ENCODE results near the gene WBP4. TPM values are rescaled to one million over a fixed set of nuclear protein-coding genes. Genes with fewer than 3 reads are reported as not detected.
"Not testable (repeated sequence)": the region's sequence is repeated elsewhere in the genome, so short reads cannot be mapped to it uniquely, and the experiment has no call there.

The WBP4 gene
- total RNA-seq, 1 experiment from 2014 or later, result 11.4 TPM

DNA sequence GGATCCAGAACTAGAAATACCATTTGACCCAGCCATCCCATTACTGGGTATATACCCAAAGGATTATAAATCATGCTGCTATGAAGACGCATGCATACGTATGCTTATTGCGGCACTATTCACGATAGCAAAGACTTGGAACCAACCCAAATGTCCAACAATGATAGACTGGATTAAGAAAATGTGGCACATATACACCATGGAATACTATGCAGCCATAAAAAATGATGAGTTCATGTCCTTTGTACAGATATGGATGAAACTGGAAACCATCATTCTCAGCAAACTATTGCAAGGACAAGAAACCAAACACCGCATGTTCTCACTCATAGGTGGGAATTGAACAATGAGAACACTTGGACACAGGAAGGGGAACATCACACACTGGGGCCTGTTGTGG is 24.8 kb upstream of the WBP4 start:
- DNase-seq (ENCODE audit: low read depth, low spot score); in situ Hi-C loops (cut with HindIII; ENCODE audit: low pct_unique_long_range_greater_than_20kb, low sequenced_read_pairs): not testable (repeated sequence)

DNA sequence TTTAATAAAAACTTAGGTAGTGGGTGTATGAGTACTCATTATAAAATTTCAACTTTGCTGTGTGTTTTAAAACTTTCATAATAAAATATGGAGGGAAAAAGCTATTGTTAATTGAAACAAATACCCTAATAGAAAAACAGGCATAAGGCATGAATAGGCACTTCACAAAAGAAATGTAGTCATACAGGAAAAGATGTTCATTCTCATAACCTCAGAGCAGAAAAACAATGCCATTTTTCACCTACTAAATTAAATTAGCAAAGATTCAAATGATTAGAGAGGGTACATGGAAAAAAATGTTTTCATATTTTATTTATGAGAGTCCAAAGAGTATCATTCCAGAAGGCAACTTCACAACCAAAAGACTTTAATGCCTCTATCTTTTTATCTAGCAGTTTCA is 21.6 kb upstream of the WBP4 start:
- in situ Hi-C loops (cut with HindIII; ENCODE audit: low pct_unique_long_range_greater_than_20kb, low sequenced_read_pairs), result no loop called here
- DNase-seq (ENCODE audit: low read depth, low spot score), result no peak

DNA sequence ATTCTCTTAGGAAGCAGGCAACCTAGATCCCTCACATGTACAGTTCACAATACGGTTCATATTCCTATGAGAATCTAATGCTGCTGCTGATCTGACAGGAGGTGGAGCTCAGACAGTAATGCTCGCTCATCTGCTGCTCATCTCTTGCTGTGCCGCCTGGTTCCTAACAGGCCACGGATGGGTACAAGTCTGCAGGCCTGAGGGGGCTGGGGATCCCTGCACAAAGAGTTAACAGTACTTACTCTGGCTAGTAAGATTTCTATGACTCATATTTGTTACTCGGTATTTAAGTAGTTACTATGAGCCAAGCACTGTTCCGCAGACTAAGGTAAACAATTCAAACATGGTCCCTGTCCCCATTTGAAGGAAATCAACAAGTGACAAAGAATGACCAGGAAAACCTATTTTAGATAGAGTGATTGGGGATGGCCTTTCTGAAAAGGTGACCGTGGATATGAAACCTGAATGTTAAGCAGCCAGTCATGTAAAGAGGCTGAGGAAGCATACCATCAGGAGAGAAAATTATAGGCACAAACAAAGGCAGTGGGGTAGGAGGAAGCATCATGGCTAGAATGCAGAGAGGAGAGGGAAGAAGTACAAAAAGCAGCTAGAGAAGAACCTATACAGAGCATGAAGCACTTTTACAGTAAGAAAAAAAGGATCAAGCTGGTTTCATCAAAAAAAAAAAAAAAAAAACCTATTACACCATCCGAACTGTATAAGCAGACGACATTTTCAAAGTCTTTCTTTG is 20.6 kb upstream of the WBP4 start:
- DNase-seq (ENCODE audit: low read depth, low spot score), result no peak
- in situ Hi-C loops (cut with HindIII; ENCODE audit: low pct_unique_long_range_greater_than_20kb, low sequenced_read_pairs), result no loop called here

DNA sequence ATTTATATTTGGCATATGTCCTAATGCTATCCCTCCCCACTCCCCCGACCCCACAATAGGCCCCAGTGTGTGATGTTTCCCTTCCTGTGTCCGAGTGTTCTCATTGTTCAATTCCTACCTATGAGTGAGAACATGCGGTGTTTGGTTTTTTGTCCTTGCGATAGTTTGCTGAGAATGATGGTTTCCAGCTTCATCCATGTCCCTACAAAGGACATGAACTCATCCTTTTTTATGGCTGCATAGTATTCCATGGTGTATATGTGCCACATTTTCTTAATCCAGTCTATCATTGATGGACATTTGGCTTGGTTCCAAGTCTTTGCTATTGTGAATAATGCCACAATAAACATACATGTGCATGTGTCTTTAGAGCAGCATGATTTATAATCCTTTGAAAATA is 18.9 kb upstream of the WBP4 start:
- in situ Hi-C loops (cut with HindIII; ENCODE audit: low pct_unique_long_range_greater_than_20kb, low sequenced_read_pairs); DNase-seq (ENCODE audit: low read depth, low spot score): not testable (repeated sequence)

DNA sequence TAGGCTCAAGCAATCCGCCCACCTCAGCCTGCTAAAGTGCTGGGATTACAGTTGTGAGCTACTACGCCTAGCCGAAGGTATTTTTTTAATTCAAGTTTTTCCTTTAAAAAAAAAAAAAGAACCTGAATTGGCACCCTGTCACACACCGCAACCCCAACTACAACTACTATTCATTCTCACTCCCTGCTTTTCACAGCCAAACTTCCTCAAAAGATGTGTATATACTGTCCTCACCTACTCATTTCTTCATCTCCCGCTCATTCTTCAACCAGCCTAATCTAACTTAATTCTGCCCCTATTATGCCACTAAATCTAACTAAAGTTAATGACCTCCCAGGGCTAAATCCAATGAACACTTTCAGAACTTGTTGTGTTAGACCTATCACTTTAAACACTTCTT is 12.7 kb upstream of the WBP4 start:
- DNase-seq (ENCODE audit: low read depth, low spot score), result no peak
- in situ Hi-C loops (cut with HindIII; ENCODE audit: low pct_unique_long_range_greater_than_20kb, low sequenced_read_pairs), result no loop called here

DNA sequence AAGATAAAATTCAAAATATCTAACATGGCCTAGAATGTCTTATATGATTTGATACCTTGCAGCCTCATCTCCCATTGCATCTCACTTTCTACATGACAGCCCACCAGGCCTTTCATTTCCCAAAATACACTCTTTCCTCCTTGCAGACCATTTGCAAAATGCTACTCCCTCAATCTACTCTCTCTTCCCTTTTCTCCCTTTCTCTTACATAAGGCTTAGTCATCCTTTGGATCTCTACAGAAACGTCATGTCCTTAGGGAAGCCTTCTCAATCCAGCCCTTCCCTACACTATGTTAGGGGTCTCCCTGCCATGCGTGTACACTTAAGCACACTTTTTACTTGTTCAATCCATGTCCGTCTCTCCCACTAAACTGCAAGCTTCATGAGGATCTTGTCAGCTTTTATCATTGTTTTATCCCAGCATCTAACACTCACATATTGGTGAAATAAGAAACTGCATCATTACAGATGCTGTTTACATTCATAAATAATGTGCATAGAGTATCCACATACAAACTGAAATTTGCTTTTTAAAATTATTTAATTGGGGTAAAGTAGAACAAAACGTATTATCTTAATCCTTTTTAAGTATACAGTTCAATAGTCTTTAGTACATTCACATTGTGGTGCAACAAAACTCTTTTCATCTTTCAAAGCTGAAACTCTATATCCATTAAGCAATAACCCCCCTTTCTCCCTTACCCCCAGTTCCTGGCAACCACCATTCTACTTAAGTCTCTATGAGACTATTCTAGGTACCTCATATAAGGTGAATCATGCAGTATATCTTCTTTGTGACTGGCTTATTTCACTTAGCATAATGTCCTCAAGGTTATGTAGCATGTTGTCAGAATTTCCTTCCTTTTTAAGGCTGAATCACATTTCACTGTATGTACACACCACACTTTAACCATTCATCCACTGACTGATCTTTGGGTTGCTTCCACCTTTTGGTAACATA is 11.5 kb upstream of the WBP4 start:
- in situ Hi-C loops (cut with HindIII; ENCODE audit: low pct_unique_long_range_greater_than_20kb, low sequenced_read_pairs), result no loop called here

DNA sequence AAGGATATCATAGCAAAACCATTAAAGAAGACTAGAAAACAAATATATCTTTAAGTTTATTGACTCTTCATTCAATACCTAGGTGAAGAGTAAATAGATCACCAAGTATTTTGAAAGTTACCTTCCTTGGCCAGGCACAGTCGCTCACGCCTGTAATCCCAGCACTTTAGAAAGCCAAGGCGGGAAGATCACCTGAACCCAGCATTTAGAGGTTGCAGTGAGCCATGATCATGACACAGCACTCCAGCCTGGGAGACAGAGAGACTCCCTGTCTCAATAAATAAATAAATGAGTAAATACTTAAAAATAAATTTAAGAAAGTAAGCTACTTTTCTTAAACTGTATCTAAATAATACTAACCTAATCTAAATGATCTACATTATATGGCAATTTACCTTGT is 8.9 kb upstream of the WBP4 start:
- in situ Hi-C loops (cut with HindIII; ENCODE audit: low pct_unique_long_range_greater_than_20kb, low sequenced_read_pairs), result no loop called here
- DNase-seq (ENCODE audit: low read depth, low spot score), result no peak

More for the DNA sequence above, 11.5 kb upstream of the WBP4 start:
- DNase-seq (ENCODE audit: low read depth, low spot score), result no peak

DNA sequence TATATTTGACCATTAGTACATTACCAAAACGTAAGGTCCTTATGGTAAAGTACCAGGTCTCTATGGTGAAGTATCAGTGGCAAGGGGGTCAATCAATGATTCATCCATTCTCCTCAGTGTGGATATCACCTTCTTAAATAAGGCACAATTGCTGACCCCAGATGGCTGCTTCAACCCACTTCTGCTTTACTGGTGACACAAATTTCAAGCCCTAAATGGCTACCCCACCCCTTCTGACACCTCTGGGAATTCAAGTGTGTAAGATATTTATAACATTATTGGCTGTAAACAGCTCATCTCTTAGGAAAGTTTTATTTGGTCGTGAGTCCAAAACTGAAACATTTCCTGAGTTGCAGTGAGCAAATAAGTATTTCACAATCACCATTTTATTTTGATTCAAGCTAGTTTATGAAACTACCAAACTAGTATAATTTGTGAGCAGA is 7.9 kb upstream of the WBP4 start:
- no peak for DNase-seq (ENCODE audit: low read depth, low spot score)
- in situ Hi-C loops (cut with HindIII; ENCODE audit: low pct_unique_long_range_greater_than_20kb, low sequenced_read_pairs), result no loop called here

DNA sequence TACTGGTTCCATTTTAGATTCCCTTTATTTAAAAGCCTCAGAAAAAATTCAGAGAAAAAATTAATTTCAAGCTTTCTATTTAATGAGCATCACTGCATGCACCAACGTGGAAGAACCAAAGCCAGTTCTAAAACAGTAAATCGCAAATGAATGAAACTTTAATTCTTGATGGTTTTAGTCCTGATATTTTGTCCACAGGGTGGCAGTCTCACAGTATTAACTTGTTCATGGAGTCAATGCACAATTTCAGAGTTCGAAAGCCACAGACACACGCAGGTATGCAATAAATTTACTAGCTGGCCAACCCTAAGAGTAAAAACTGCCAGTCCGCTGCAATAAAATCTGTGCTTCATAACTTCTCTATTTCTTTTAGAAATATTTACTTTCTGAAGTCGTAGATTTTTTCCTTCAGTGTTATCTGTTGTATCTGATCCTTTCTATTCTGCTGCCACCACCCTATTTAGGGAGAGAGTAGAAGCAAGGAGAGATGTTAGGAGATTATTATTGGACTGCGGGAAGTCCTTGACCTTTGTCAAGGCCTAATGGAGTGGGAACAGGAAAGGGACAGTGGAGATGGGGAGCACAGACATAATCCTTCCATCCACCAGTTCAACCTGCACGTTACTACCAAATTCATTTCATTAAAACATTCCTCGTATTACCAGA is 7.0 kb upstream of the WBP4 start:
- DNase-seq (ENCODE audit: low read depth, low spot score), result peak; percentile 75
- in situ Hi-C loops (cut with HindIII; ENCODE audit: low pct_unique_long_range_greater_than_20kb, low sequenced_read_pairs), result no loop called here

DNA sequence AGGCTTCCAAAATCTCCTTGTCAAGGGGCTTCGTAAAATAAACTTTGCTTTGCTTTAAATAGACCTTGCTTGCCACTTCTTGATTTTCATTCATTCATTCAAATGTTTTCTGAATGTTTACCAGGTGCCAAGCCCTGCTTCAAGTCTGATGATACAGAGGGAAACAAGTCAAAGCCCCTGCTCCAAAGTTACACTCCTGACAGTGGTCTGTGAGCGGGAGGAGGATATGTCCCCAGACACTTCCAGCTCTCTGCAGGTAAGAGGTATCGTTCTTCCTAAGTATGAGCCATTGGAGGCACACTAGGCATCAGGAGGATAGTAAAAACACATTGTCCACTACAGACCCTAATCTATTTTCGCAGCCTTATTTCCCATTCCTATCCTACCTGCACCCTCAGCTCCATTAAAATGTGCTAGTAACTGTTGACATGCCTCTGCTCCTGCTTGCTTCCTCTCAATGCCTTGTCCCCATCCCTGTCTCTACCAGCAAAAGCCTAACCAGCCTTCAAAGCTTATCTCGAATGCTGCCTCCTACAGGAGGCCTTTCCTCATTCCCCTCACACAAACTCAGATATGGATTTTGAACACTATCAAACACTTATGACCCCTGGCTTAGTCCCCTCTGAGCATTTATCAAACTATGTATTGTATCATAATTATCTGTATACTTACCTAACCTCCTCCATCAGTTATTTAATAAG is 6.2 kb upstream of the WBP4 start:
- in situ Hi-C loops (cut with HindIII; ENCODE audit: low pct_unique_long_range_greater_than_20kb, low sequenced_read_pairs), result no loop called here
- DNase-seq (ENCODE audit: low read depth, low spot score), result peak; percentile 62

DNA sequence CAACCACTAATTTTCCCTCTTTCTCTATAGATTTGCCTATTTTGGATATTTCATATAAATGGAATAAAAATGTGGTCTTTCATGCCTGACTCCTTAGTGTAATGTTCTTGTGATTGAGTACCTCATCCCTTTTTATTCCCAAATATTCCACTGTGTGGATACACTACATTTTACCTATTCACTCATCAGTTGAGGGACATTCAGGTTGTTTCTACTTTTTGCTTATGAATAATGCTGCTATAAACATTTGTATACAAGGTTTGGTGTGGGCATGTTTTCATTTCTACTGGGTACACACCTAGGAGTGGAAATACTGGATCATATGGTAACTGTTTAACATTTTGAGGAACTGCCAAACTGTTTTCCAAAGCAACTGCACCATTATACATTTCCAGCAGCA is 5.1 kb upstream of the WBP4 start:
- in situ Hi-C loops (cut with HindIII; ENCODE audit: low pct_unique_long_range_greater_than_20kb, low sequenced_read_pairs), result no loop called here
- no peak for DNase-seq (ENCODE audit: low read depth, low spot score)

DNA sequence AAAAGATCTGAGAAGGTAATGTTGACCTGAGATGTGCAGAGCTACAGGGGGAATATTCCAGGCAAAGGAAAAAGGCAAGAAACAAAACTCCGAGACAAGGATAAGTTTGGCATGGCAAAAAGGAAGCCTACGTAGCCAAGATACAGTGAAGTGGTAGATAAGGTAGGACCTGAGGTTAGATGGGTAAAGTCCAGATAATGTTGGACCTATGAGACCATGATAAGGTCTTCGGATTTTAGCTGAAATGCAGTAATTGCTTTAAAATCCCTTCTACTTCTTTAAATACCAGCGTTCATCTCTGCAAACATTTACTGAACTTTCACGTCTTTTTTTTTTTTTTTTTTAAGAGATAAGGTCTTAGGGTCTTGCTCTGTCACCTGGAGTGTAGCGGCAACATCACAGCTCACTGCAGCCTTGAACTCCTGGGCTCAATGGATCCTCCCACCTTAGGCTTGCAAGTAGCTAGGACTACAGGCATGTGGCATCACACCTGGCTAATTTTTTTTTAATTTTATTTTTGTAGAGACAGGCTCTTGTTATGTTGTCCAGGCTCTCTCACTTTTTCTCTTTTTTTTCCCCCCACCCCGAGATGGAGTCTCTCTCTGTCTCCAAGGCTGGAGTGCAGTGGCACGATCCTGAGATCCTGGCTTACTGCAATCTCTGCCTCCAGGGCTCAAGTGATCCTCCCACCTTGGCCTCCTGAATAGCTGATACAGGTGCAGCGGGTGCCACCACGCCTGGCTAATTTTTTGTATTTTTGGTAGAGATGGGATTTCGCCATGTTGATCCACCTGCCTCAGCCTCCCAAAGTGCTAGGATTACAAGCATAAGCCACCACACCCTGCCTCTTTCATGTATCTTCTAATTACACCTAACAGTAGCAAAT is 4.2 kb upstream of the WBP4 start:
- in situ Hi-C loops (cut with HindIII; ENCODE audit: low pct_unique_long_range_greater_than_20kb, low sequenced_read_pairs), result no loop called here
- no peak for DNase-seq (ENCODE audit: low read depth, low spot score)

DNA sequence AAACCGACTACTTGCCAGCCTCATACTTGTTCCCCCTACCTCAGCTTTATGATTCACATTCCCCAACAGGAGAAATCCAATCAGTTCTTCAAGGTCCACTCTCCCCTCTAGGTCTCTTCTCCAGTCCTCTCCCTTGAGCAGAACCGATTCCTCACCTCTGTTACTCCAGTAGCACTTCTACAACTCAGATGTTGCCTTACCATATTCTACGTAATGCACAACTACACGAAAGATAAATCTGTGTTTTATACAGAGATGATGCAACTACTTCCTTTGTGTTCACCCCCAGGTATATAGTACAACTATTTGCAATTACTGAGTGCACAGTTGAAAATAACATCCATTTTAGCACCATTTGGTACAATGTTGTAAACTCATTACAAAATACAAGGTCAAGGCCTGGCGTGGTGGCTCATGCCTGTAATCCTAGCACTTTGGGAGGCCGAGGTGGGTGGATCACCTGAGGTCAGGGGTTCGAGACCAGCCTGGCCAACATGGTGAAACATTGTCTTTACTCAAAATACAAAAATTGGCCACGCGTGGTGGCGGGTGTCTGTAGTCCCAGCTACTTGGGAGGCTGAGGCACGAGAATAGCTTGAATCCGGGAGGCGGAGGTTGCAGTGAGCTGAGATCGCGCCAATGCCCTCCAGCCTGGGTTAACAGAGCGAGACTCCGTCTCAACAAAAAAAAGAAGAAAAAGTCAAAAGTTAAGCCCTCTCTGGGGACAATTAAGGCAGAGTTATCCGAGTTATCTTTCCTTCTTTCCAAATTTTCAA is 2.8 kb upstream of the WBP4 start:
- no peak for DNase-seq (ENCODE audit: low read depth, low spot score)
- in situ Hi-C loops (cut with HindIII; ENCODE audit: low pct_unique_long_range_greater_than_20kb, low sequenced_read_pairs), result no loop called here

DNA sequence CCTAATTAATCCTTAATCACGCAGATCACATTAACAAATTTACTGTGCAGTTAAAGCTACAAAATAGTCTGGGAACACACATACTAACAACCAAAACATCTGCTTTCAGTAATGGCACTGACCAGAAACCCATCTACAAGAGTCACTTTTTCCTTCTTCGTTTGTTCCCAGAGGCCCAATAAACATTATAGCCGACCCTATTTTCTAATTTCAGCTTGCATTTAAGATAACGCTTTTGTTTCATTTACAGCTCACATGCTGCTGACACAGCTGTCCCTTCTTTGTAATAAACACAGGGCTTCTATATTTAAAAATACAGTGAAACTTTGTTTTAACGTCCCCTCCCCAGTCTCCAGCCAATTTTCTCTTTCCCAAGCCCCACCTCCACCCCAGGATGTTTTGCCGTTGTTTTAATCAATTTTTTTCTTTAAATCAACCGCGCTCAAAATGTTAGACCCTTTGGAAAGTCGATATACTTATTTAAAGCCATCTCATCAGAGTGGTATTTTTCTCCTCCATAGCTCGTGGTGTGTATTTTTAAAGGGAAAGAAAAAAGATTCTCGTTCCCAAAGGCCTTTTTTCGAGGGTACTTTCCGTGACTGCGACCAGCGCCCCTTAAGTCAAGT is 1.7 kb upstream of the WBP4 start:
- in situ Hi-C loops (cut with HindIII; ENCODE audit: low pct_unique_long_range_greater_than_20kb, low sequenced_read_pairs), result no loop called here
- peak; percentile 89 for DNase-seq (ENCODE audit: low read depth, low spot score)

DNA sequence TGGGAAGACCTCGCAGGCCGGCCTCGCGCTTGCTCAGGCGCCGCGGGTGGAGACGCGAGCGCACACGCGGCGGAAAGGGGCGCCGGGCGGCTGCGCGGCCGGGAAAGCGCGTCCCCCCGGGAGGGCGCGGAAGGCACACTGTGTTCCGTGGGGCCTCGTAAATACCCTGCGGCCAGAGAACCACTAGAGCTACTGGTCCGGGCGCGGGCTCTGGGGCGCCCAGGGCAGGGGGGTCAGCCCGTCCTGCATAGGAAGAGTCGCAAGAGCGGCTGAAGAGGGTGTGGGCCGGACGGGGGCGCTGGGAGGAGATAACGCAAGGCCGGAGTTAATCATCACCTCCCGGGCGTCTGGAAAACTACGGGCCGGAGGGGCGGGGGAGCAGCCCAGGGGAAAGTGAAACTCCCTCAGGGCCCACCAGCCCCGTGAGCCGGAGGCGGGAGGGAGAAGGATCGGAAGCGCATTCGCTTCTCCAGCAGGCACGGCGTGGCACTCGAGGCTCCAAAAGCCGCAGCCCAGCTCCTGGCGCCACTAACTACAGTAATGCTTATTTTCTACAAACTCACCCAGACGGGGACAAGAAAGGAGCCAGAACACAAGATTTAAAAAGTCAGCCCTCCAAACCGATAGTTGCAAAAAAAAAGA is 1.1 kb upstream of the WBP4 start:
- DNase-seq (ENCODE audit: low read depth, low spot score), result peak; percentile 90
- in situ Hi-C loops (cut with HindIII; ENCODE audit: low pct_unique_long_range_greater_than_20kb, low sequenced_read_pairs), result no loop called here
